Measurements from ENCODE around the gene ZCCHC24.

ZCCHC24 gene

DNA sequence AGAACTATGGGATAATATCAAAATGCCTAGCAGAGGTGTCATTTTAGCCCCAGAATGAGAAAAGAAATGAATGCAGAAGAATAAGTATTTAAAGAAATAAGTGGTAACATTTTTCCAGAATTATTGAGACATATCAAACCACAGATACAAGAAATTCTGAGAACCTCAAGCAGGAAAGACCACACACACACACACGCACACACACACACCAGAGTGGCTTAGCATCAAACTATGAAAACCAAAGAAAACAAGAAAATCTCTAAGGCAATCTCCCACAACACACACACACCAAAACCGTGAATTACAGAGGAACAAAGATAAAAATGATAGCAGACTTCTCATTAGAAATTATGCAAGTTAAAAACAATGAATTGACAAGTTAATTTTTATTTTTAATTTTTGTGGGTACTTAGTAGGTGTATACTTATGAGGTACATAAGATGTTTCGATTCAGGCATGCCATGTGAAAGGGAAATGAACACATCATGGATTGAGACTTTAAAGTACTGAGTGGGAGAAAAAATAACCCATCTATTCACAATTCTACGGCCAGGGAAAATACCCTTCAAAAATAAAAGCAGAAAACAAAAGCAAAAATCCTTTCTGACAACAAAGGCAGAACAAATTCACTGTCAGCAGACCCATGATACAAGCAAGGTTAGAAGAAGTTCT is 83.6 kb downstream of the ZCCHC24 start:
- DNase-seq (ENCODE audit: low read depth in 2 of 2), result no peak

DNA sequence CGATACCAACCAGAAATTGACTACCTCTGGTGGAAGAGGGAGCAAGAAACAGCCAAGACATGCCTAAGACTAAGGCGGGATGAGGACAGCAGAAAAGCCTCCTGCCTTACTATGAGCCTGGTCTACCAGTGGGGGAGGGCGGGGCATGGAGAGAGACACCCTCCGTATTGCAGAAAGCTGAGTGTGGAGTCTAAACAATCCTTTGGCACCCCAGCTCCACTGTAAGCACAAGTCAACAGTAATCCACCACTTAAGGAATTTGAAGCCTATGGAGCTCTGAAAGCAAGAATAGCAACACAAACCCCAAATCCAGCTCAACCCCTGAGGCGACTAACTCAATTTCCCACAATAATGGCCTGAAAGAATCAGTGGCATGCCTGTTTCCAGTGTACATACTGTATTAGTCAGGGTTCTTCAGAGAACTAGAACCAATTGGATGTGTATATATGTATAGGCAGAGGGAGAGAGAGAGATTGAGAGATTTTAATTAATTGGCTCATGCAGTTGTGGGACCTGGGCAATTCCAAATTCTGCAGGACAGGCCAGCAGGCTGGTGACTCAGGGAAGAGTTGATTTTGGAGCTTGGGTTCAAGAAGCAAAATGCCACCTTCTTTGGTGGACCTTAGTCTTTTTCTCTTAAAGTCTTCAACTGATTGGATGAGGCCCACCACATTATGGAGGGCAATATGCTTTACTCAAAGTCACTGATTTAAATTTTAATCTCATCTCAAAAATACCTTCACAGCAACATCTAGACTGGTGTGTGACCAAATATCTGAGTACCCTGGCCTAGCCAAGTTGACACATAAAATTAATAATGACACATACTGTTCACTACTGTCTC is 84.7 kb downstream of the ZCCHC24 start:
- no peak for DNase-seq (ENCODE audit: low read depth in 2 of 2)

DNA sequence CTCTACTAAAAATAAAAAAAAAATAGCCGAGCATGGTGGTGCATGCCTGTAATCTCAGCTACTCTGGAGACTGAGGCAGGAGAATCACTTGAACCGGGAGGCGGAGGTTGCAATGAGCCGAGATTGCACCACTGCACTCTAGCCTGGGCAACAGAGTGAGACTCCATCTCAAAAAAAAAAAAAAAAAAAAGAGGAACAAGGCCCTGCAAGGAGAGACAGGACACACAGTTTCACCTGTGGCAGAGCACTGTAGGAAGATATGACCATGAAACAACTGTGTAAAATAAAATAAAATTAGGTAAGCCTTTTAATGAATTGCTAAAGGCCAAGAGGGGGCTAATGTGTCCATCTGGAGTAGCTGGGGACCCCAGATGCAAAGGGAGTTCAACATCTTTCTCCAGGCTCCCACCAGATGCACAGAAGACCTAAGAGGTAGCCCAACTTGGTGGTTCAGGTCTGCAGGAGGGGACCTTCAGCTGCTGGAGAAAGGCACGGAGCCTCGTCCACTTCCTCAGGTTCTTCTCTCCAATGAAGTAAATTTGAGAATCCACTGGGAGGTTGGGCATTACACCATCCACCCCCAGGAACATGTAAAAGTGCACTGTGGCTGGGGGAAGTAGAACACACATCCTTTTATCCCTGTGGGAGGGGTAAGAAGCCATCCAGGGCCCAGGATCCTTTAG is 85.5 kb downstream of the ZCCHC24 start:
- DNase-seq (ENCODE audit: low read depth in 2 of 2), result no peak

DNA sequence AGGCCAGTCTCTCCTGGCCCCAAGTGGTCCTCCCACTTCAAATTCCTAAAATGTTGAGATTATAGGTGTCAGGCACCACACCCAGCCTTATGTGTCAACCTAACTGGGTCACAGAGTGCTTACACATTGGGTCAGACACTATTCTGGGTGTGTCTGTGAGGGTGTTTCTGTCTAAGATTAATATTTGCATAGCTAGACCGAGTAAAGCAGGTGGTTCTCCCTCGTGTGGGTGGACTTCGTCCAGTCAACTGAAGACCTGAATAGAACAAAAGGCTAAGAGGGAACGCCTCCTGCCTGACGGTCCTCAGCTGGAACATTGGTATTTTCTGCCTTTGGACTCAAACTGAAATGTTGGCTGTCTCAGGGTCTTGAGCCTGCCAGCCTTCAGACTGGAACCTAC is 86.6 kb downstream of the ZCCHC24 start:
- no peak for DNase-seq (ENCODE audit: low read depth in 2 of 2)

DNA sequence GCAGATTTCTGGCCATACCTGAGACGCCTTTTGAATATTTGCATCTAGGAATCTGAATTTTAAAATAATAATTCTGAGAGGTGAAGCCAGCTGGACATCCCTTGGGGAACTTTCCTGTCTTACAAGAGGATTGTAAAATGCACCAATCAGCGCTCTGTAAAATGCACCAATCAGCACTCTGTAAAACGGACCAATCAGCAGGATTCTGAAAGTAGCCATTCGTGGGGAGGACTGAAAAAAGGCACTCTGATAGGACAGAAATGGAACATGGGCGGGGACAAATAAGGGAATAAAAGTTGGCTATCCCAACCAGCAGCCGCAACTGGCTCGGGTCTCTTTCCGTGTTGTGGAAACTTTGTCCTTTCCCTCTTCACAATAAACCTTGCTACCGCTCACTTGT is 88.2 kb downstream of the ZCCHC24 start:
- no peak for DNase-seq (ENCODE audit: low read depth in 2 of 2)

DNA sequence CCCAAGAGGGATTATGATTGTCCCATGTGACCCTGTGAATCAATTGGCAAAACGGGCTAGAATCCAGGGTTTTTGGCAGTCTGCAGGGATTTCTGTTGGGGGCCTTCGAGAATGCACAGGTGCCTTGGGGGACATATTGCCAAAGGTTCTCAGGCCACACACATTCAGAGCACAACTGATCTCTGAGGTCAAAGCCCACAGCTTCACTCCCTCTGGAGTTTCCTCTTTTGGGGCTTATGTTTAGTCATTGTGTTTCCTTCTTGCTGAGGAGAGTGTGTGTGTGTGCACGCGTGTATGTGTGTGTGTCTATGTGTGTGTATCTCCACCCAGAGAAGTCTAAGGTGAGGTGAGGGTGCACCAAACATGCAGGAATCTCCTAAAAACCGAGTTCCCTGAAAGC is 89.3 kb downstream of the ZCCHC24 start:
- DNase-seq (ENCODE audit: low read depth in 2 of 2), result no peak

DNA sequence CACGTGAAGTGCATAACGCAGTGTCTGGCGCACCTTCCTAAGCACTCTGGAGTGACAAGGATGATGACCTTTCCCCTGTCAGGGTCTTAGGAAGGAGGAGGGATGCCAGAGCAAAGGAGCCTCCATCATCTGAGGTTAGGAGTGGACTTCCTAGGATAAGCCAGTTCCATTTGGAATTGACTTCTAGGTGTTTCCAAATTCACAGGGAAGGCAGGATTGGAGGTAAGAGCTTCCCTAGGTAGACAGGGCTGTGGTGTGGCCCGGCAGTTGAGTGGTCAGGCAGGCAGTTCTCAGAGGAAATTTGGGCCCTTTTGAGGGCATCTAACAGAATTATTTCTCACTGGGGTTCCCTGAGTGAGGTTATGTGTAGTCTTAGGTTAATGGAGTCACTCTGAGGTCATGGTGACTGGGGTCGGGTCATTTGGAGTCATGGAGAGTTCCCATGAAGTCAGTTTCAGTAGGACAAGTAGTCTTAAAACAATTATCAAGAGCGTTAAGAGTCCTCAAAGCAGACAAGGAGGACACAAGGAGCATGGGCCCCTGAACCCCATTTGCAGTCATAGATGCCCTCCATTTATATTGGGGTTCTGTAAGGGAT is 89.9 kb downstream of the ZCCHC24 start:
- no peak for DNase-seq (ENCODE audit: low read depth in 2 of 2)

DNA sequence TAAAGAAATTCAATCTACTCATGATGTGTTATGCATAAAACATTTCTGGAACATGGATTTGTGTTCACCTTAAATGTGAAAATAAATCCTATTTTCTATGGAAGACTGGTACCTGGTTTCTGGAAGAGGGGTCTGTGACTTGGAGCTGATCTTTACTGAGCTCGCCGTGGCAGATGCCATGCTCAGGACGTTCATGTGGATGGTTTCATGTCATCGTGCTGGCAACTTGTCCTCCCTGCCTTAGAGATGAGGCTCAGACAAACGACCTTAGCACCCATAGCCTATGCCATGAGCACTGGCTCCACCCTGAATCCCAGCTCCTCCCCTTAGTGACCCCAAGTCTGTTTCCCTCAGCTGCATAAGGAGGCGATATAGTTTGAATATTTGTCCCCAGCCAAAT is 90.8 kb downstream of the ZCCHC24 start:
- no peak for DNase-seq (ENCODE audit: low read depth in 2 of 2)

DNA sequence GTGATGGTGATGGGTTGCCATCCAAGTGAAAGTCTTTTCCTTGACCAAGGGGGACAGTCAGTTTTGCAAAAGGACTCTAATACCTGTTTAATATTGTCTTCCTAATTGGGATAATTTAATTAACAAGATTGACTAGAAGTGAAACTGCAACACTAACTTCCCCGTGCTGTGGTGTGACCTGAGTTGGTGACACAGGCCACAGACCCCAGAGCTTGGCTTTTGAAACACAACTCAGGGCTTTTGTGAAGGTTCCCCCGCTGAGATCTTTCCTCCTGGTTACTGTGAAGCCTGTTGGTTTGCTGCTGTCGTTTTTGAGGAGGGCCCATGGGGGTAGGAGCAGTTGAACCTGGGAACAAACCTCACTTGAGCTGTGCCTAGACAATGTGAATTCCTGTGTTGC is 91.3 kb downstream of the ZCCHC24 start:
- DNase-seq (ENCODE audit: low read depth in 2 of 2), result no peak

DNA sequence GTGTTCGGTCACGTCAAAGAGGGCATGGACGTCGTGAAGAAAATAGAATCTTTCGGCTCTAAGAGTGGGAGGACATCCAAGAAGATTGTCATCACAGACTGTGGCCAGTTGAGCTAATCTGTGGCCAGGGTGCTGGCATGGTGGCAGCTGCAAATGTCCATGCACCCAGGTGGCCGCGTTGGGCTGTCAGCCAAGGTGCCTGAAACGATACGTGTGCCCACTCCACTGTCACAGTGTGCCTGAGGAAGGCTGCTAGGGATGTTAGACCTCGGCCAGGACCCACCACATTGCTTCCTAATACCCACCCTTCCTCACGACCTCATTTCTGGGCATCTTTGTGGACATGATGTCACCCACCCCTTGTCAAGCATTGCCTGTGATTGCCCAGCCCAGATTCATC is 91.7 kb downstream of the ZCCHC24 start:
- no peak for DNase-seq (ENCODE audit: low read depth in 2 of 2)

DNA sequence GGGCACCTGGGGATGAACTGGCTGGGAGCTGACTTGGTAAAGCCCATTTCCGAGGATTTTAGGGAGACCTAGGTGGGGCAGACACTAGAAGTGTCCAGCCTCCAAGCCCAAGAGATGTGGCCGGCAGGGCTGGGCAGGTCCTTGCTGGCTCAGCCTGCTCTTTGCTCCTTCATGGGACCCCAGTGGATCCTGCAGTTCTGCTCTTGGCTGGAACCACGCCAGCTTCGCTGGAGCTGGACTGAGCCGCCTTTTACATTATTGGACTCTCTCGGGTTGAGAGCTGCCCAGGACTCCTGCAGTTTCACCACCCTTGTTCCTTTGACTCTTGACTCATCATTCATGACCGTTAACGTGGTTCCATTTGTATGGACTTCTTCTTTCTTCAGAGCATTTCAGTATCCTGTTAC is 92.4 kb downstream of the ZCCHC24 start:
- DNase-seq (ENCODE audit: low read depth in 2 of 2), result no peak

DNA sequence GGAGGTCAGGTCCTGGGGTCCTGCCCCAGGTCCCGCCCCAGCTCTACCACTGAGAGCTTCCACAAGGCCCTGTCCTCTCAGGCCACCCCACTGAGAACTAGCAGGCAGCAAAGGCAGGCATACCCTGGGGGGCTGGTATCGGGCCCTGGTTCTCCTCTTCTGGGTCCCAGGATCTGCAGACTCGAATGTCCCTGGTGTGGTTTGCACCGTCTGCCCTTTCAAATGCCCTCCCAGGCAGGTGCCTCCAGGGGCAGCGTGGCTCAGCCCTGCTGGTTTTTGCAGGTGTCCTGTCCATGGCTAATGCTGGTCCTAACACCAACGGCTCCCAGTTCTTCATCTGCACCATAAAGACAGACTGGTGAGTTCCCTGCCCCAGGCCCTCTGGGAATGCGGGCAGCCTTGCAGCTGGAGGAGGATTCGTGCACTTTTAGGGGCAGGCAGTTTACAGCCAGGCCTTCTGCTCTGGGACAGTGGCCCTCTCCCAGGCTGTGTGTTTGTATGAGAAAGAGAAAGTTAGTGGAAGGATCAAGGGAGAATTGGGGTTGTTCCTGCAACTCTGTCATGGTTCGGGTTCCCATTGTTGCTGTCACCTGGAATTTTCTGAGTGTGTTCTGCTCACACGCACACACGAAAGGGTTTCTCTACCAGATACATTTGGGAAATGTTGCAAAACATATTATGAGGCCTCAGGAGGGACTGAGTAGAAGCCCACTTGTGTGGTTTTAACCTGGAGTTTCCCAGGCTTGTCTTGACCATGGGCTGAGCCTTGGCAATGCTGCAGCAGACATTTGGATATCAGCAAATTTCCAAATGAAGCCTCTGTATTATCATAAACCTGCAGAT is 93.2 kb downstream of the ZCCHC24 start:
- DNase-seq (ENCODE audit: low read depth in 2 of 2), result no peak

DNA sequence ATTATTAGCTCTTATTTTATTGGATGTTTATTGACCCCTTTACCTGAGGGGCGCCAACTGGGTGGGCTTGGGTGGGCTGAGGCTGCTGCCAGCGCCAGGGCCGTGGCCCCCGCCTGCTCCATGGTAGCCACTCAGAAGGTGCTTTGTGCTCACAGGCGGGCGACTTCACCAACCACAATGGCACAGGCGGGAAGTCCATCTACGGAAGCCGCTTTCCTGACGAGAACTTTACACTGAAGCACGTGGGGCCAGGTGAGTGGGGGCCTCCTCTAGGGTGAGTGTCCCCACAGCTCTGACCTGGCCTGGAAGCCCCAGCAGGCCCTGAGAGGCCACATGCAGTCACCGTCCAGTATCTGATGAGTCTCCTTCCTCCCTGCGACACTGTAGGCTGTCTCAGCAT is 94.1 kb downstream of the ZCCHC24 start:
- no peak for DNase-seq (ENCODE audit: low read depth in 2 of 2)

DNA sequence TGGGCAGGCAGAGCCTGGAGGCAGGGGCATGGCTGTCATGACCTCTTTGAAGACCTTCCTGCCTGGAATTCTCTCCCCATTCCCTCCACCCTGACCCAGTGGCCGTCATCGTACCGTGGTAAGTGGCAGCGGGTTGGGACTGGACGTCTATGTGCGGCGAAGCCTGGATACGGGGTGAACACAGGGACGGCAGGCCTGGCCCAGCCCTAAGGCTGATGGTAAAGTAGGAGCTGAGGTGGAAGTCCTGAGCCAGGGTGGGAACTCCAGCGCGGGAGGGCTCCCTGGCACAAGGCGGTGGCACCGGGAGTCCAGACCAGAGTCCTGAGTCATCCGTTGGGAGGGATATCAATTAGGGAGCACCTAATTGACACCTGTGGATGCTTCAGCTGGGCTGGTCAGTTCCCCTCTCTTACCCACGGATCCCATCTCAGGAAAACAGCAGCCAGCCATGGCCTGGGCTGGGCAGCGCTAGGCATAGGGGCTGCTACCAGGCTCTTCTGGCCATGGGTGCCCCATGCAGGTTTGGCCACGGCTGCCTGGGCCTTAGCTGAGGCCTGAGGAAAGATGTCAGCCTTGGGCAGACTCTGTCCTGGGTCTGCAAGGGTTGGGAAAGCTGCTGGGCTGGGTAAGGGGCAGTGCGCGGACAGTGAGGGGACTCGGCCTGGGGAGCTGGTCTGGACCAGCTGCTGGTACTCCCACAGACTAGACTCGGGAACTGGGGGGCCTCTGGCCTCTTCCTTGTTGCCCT is 94.8 kb downstream of the ZCCHC24 start:
- no peak for DNase-seq (ENCODE audit: low read depth in 2 of 2)

DNA sequence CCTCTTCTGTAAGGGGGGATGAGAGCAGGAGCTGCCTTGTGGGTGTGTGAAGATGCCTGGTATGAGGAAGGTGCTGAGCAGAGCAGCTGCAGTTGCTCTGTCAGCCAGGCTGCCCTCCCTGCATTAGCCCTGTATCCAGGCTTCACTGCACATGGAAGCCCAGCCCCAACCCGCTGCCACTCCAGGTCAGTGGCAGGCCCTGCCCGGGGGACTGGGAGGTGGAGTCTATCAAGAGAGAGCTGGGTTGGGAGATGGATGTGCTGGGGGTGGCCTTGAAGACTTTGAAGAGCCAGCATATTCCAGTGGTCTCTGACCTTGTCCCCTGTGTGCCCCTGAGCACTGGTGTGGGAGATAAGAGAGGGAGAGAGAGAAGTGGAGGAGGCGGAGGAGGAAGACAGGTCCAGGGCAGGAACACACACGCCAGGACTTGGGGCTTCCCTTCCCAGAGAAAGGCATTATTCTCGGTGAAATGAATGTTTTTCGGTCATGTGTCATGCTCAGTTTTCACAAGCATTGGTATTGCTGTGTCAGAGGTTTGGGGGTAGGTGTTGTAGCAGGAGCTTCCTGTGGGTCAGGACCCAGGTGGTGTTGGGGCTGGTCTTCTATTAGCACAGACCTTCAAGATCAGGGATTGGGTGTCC is 95.5 kb downstream of the ZCCHC24 start:
- DNase-seq (ENCODE audit: low read depth in 2 of 2), result no peak

DNA sequence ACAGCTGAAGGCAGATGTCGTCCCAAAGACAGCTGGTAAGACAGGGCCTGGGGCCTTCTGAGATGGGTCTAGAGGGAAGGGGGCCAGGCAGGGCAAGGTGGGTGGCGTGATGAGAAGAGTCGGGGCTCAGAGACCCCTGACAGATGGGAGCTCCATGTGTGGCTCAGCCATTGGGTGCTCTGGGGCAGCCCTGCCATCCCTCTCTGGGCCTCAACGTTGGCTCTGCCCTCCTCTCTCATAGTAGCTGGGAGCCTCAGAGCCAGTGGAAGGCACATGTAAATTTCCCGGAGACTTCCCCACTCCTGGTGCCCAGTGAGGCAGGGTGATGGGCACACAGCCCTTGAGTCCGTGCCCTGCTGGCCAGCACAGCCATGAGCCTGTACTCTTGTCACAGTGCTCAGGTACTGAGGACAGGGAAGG is 96.3 kb downstream of the ZCCHC24 start:
- DNase-seq (ENCODE audit: low read depth in 2 of 2), result no peak

DNA sequence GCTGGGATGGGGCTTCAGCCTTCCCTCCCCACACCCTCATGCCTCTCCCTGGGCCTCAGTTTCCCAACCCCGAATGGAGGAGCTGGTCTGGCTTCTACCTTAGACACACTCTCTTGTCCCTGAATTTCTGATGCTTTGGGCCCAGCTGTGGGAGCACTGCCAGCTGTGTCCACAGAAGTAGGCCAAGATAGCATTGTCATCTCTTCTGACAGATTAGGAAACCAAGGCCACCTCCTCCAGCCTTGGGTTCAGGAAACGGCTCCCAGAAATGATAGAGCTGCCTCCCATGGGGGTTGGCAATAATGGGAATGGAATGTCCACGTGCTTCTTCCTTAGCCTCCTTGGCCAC is 96.8 kb downstream of the ZCCHC24 start:
- no peak for DNase-seq (ENCODE audit: low read depth in 2 of 2)

DNA sequence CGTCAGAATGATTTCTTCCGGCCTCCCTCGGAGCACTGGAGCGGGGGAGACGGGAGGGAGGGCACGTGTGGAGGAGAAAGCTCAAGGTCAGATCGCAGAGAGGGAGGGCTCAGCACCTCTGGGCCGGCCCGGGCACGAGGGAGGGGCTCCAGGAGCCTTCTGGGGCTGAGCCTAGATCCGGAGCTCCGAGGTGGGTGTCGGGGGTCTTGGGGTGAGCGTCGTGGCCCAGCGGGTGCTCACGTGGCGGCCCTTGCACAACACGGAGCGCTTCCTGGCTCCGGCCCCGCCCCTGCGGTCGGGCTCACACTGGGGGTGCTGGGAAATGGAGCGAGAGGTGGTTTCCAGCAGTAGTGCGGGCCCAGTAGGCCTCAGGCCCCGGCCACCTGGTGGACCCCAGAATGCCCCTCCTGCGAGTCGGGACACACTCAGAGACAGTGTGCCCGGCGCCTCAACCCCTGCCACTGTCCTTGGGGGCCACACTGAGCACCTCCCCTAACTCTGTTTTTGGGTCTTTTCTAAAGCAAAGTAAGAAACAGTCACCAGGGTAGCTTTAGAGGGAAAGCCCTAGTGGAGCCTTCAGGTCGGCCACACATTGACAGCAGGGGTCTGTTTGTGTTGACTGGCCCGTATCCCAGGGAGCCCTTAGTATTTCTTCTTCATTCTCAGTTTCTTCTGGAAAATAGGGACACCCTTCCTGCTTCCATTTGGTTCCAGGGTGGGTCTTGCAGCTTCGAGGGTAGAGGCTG is 97.4 kb downstream of the ZCCHC24 start:
- DNase-seq (ENCODE audit: low read depth in 2 of 2), result peak; percentile 30

DNA sequence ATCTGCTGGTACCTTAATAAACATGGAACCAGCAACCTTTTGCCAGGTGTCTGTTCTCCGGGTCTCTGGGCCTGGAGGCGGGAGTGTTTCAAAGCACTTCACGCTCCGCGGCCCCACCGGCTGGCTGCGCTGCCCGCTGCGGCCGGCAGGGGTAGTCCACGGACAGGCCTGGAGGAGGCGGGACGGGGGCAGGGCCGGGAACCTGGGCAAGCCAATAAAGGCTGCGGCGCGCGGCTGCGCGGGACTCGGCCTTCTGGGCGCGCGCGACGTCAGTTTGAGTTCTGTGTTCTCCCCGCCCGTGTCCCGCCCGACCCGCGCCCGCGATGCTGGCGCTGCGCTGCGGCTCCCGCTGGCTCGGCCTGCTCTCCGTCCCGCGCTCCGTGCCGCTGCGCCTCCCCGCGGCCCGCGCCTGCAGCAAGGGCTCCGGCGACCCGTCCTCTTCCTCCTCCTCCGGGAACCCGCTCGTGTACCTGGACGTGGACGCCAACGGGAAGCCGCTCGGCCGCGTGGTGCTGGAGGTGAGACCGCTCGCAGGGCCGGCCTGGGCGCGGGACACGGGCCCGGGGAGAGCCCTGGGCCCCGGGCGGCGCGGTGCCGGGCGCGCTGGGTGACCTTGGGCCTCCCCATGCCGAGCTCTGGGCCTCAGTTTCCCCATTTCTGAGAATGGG is 98.1 kb downstream of the ZCCHC24 start, which contains the start of gene PPIF:
PPIF (plus strand) TSS at position 244 of the 668 bp plus-strand sequence; CDS start at position 324, 80 bp downstream.
- DNase-seq (ENCODE audit: low read depth in 2 of 2), result peak; percentile 74 to 78
